ENCODE results near the gene ZNF692. TPM values are rescaled to one million over a fixed set of nuclear protein-coding genes. Genes with fewer than 3 reads are reported as not detected.
"Not testable (repeated sequence)": the region's sequence is repeated elsewhere in the genome, so short reads cannot be mapped to it uniquely, and the experiment has no call there.

The ZNF692 gene
- total RNA-seq, 1 donor from 2014 or later = 23.0 TPM

GRCh38 chr1:248807067-248807737 lies 51.7 kb downstream of the ZNF692 start:
- H3K27me3 ChIP-seq (ENCODE audit: low read depth) = peaks cover 4% of the 10 kb centered on the region
- H3K27ac ChIP-seq (replicated peaks) = no peak overlapping the region
- DNase-seq = peak; percentile 46
- peaks cover 43% of the 10 kb centered on the region for H3K4me1 ChIP-seq
- no peak overlapping the region for H3K4me3 ChIP-seq
- H3K9me3 ChIP-seq (replicated peaks) = no peaks in the 10 kb centered on the region
- peak; percentile 80 for TF ChIP-seq CTCF (IDR thresholded peaks at IDR 0.05; ENCODE audit: borderline replicate concordance)
- H3K36me3 ChIP-seq = peaks cover 9% of the 10 kb centered on the region
- intact Hi-C loops (cut with micrococcal nuclease) = no loop called here

- TF ChIP-seq CTCF (IDR thresholded peaks at IDR 0.05; ENCODE audit: borderline replicate concordance) = no peak
- intact Hi-C loops (cut with micrococcal nuclease) = no loop called here
- DNase-seq = no peak
- peaks cover 34% of the 10 kb centered on the region for H3K4me1 ChIP-seq
- H3K4me3 ChIP-seq = no peak overlapping the region
- H3K9me3 ChIP-seq (replicated peaks) = no peaks in the 10 kb centered on the region
- no peaks in the 10 kb centered on the region for H3K36me3 ChIP-seq
- H3K27me3 ChIP-seq (ENCODE audit: low read depth) = peaks cover 18% of the 10 kb centered on the region
- H3K27ac ChIP-seq (replicated peaks) = peak overlapping the region; percentile 30
Measured at GRCh38 chr1:248805876-248806275, 53.0 kb downstream of the ZNF692 start.

- Histone ChIP-seq H3K4me3 (no peak overlapping the region), H3K4me1 (peaks cover 25% of the 10 kb centered on the region), H3K27ac (replicated peaks) (peak overlapping the region; percentile 30), H3K27me3 (ENCODE audit: low read depth) (peaks cover 26% of the 10 kb centered on the region), H3K9me3 (replicated peaks) (no peaks in the 10 kb centered on the region), H3K36me3 (no peaks in the 10 kb centered on the region)
- no peak for DNase-seq
- intact Hi-C loops (cut with micrococcal nuclease) = no loop called here
- no peak for TF ChIP-seq CTCF (IDR thresholded peaks at IDR 0.05; ENCODE audit: borderline replicate concordance)
Measured at GRCh38 chr1:248804771-248805681, 53.9 kb downstream of the ZNF692 start.

GRCh38 chr1:248803501-248803900 lies 55.4 kb downstream of the ZNF692 start:
- H3K27ac ChIP-seq (replicated peaks); H3K4me3 ChIP-seq; DNase-seq; H3K36me3 ChIP-seq; intact Hi-C loops (cut with micrococcal nuclease); H3K9me3 ChIP-seq (replicated peaks): not testable (repeated sequence)
- Histone ChIP-seq H3K4me1 (peaks cover 18% of the 10 kb centered on the region), H3K27me3 (ENCODE audit: low read depth) (peaks cover 35% of the 10 kb centered on the region)

- Histone ChIP-seq H3K27me3 (ENCODE audit: low read depth) (peaks cover 35% of the 10 kb centered on the region), H3K9me3 (replicated peaks) (no peaks in the 10 kb centered on the region), H3K27ac (replicated peaks) (no peak overlapping the region), H3K4me1 (peaks cover 18% of the 10 kb centered on the region), H3K36me3 (no peaks in the 10 kb centered on the region), H3K4me3 (no peak overlapping the region)
- intact Hi-C loops (cut with micrococcal nuclease) = no loop called here
- no peak for TF ChIP-seq CTCF (IDR thresholded peaks at IDR 0.05; ENCODE audit: borderline replicate concordance)
- DNase-seq = no peak
Measured at GRCh38 chr1:248802454-248802853, 56.4 kb downstream of the ZNF692 start.

GRCh38 chr1:248800459-248800858 lies 58.4 kb downstream of the ZNF692 start:
- DNase-seq = no peak
- intact Hi-C loops (cut with micrococcal nuclease) = no loop called here
- Histone ChIP-seq H3K9me3 (replicated peaks) (peaks cover 9% of the 10 kb centered on the region), H3K4me3 (no peak overlapping the region), H3K36me3 (no peaks in the 10 kb centered on the region), H3K4me1 (peaks cover 9% of the 10 kb centered on the region), H3K27me3 (ENCODE audit: low read depth) (peaks cover 35% of the 10 kb centered on the region), H3K27ac (replicated peaks) (no peak overlapping the region)
- no peak for TF ChIP-seq CTCF (IDR thresholded peaks at IDR 0.05; ENCODE audit: borderline replicate concordance)
